ENCODE data around the gene KCNQ5. TPM values are rescaled to one million over a fixed set of nuclear protein-coding genes. Genes with fewer than 3 reads are reported as not detected.

KCNQ5 gene
- total RNA-seq, 1 donor from 2014 or later: 0.11 TPM

DNA sequence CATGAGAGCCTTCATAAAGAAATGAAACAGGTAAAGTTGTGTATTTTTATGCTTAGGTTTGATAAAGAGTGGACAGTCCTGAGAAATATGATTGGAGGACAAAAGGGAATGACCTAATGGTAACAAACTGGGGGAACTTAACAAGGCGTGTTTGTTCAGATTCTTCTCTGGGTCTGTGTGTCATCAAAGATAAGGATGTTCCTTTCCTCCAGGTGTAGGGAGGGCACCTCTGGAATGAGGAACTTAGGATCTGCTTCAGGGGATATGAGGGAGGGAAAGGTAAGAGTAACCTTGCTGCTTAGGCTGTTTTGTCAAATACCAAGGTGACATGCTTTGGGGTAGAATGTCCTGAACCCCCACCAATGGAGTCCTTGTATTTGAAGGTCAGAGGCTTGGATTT lies 291.9 kb downstream of the KCNQ5 start:
- Histone ChIP-seq H3K4me1 (no peaks in the 10 kb centered on the region), H3K36me3 (no peaks in the 10 kb centered on the region), H3K9me3 (replicated peaks) (no peaks in the 10 kb centered on the region), H3K4me3 (no peak overlapping the region), H3K27ac (replicated peaks) (no peak overlapping the region), H3K27me3 (ENCODE audit: low read depth) (no peaks in the 10 kb centered on the region)
- intact Hi-C loops (cut with micrococcal nuclease): no loop called here
- TF ChIP-seq, protein P1, sequence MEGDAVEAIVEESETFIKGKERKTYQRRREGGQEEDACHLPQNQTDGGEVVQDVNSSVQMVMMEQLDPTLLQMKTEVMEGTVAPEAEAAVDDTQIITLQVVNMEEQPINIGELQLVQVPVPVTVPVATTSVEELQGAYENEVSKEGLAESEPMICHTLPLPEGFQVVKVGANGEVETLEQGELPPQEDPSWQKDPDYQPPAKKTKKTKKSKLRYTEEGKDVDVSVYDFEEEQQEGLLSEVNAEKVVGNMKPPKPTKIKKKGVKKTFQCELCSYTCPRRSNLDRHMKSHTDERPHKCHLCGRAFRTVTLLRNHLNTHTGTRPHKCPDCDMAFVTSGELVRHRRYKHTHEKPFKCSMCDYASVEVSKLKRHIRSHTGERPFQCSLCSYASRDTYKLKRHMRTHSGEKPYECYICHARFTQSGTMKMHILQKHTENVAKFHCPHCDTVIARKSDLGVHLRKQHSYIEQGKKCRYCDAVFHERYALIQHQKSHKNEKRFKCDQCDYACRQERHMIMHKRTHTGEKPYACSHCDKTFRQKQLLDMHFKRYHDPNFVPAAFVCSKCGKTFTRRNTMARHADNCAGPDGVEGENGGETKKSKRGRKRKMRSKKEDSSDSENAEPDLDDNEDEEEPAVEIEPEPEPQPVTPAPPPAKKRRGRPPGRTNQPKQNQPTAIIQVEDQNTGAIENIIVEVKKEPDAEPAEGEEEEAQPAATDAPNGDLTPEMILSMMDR (IDR thresholded peaks at IDR 0.05; ENCODE audit: borderline replicate concordance): no peak
- no peak for DNase-seq

DNA sequence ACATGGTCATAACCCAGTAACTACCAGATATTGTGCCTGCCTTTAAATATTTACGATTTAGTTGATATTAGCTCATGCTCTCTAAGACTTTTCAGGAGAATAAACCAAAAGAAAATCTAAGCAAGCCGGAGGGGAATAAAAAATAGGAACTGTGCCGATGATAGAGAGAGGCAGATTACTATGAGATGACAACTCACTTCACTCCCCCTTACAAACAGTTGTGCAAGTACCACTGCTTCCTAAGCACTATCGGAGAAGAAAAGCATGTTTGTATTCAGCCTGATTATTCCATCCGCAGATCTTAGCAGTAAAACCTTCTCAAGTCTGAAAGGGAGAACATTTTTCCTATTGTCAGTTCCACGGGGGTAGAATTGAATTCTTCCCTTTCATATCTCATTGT lies 294.4 kb downstream of the KCNQ5 start:
- Histone ChIP-seq H3K4me3 (no peak overlapping the region), H3K27me3 (ENCODE audit: low read depth) (no peaks in the 10 kb centered on the region), H3K4me1 (no peaks in the 10 kb centered on the region), H3K27ac (replicated peaks) (no peak overlapping the region), H3K9me3 (replicated peaks) (no peaks in the 10 kb centered on the region), H3K36me3 (no peaks in the 10 kb centered on the region)
- intact Hi-C loops (cut with micrococcal nuclease): no loop called here
- no peak for DNase-seq
- TF ChIP-seq, protein P1 (IDR thresholded peaks at IDR 0.05; ENCODE audit: borderline replicate concordance): no peak

DNA sequence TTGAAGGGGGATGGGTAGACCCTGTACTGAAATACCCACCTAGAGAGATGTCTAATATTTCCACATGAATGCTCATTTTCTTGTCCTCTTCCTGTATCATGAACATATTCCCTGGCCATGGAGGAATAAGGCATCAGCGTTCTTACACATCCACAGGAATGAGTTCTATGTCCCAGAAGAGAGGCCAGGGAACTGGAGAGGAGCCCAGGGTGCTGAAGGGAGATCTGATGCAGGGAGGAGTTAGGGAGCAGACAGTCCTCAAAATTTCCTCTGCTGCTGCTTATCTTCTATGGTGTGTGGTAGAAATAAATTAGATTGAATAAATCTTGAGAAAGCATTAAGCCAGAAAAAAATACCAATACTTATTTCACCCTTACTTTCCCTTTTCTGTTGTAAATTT lies 295.0 kb downstream of the KCNQ5 start:
- H3K9me3 ChIP-seq (replicated peaks): no peaks in the 10 kb centered on the region
- TF ChIP-seq, protein P1 (IDR thresholded peaks at IDR 0.05; ENCODE audit: borderline replicate concordance): no peak
- H3K27ac ChIP-seq (replicated peaks): no peak overlapping the region
- no peaks in the 10 kb centered on the region for H3K36me3 ChIP-seq
- H3K4me1 ChIP-seq: no peaks in the 10 kb centered on the region
- intact Hi-C loops (cut with micrococcal nuclease): no loop called here
- no peaks in the 10 kb centered on the region for H3K27me3 ChIP-seq (ENCODE audit: low read depth)
- no peak for DNase-seq
- H3K4me3 ChIP-seq: no peak overlapping the region

DNA sequence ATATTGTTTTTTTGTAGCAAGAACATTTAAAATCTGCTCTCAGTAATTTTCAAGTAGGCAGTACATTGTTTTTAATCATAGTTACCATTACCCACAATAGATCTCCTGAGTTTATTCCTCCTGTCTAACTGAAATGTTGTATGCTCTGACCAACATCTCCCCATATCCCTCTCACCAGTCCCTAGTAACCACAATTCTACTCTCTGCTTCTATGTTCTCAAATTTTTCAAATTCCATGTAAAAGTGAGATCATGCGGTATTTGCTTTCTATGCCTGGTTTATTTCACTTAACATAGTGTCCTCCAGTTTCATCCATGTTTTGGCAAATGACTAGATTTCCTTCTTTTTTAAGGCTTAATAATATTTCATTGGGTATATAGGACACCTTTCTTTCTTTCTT lies 300.5 kb downstream of the KCNQ5 start:
- no peak overlapping the region for H3K27ac ChIP-seq (replicated peaks)
- H3K36me3 ChIP-seq: no peaks in the 10 kb centered on the region
- no peak for DNase-seq
- no peaks in the 10 kb centered on the region for H3K4me1 ChIP-seq
- H3K27me3 ChIP-seq (ENCODE audit: low read depth): no peaks in the 10 kb centered on the region
- no peak overlapping the region for H3K4me3 ChIP-seq
- no peaks in the 10 kb centered on the region for H3K9me3 ChIP-seq (replicated peaks)
- TF ChIP-seq, protein P1 (IDR thresholded peaks at IDR 0.05; ENCODE audit: borderline replicate concordance): no peak
- intact Hi-C loops (cut with micrococcal nuclease): no loop called here

DNA sequence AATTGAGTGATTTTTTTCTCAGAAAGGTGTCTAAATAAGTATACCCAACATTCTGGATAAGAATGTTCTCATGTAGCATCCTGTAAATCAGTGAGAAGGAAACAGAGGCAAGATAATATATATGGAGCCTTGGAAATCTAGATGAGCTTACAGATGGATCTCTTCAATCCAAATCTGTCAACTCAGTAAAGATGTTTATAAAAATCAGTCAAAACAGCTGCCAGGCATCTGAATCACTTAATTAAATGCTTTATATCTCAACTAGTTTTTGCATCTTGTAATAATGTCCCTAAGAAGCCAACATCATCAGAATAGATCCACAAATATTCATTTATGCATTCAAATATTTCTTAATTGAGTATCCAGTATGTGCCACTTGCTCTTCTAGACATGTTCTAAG lies 303.3 kb downstream of the KCNQ5 start:
- Histone ChIP-seq H3K4me1 (no peaks in the 10 kb centered on the region), H3K27me3 (ENCODE audit: low read depth) (no peaks in the 10 kb centered on the region), H3K36me3 (no peaks in the 10 kb centered on the region), H3K27ac (replicated peaks) (no peak overlapping the region), H3K4me3 (no peak overlapping the region), H3K9me3 (replicated peaks) (no peaks in the 10 kb centered on the region)
- DNase-seq: no peak
- intact Hi-C loops (cut with micrococcal nuclease): no loop called here
- TF ChIP-seq, protein P1 (IDR thresholded peaks at IDR 0.05; ENCODE audit: borderline replicate concordance): no peak
